Mesendoderm (in vitro differentiated cells): ENCODE results near the gene GMDS.

ENCODE experiments used
- DNase-seq: peaks from one replicate; pipeline ENCODE4 v3.0.0; 2013
- H2AK5ac ChIP-seq: 2 replicates; pipeline ENCODE4 v1.6.1; 2013; ENCODE audit warnings: low read length, inconsistent platforms
- H2BK120ac ChIP-seq: 2 replicates; pipeline ENCODE4 v1.6.1; 2013; ENCODE audit warnings: low read depth, mild to moderate bottlenecking, low read length, moderate library complexity, mixed read lengths
- H2BK15ac ChIP-seq: replicated peaks from 2 replicates; pipeline ENCODE4 v1.6.1; 2013; ENCODE audit warnings: low read depth, mild to moderate bottlenecking, moderate library complexity
- H2BK5ac ChIP-seq: 2 replicates; pipeline ENCODE4 v1.6.1; 2013; ENCODE audit warnings: low read length, inconsistent platforms
- H3K18ac ChIP-seq: 2 replicates; pipeline ENCODE4 v1.6.1; 2013; ENCODE audit warnings: mild to moderate bottlenecking, low read length, mixed read lengths
- H3K23ac ChIP-seq: one replicate; pipeline ENCODE4 v1.6.1; 2013; ENCODE audit warnings: low read length
- H3K27ac ChIP-seq: 2 replicates; pipeline ENCODE4 v1.5.1; 2013; ENCODE audit warnings: low read depth, mild to moderate bottlenecking, inconsistent platforms, low read length, moderate library complexity
- H3K27me3 ChIP-seq: 2 replicates; pipeline ENCODE4 v1.6.1; 2013; ENCODE audit warnings: low read length, control low read depth, mild to moderate bottlenecking, inconsistent platforms; ENCODE audit not compliant: insufficient read depth, poor library complexity
- H3K36me3 ChIP-seq: 2 replicates; pipeline ENCODE4 v1.6.1; 2013; ENCODE audit warnings: low read length, inconsistent platforms; ENCODE audit not compliant: control insufficient read depth, insufficient read depth
- H3K4ac ChIP-seq: one replicate; pipeline ENCODE4 v1.6.1; 2013; ENCODE audit warnings: low read depth, mild to moderate bottlenecking, low read length, moderate library complexity
- H3K4me1 ChIP-seq: 2 replicates; pipeline ENCODE4 v1.6.1; 2013; ENCODE audit warnings: low read depth, low read length, inconsistent platforms; ENCODE audit not compliant: control insufficient read depth
- H3K4me2 ChIP-seq: 2 replicates; pipeline ENCODE4 v1.6.1; 2013; ENCODE audit warnings: low read length
- H3K4me3 ChIP-seq: 2 replicates; pipeline ENCODE4 v1.5.1; 2013; ENCODE audit warnings: mild to moderate bottlenecking, low read length
- H3K56ac ChIP-seq: one replicate; pipeline ENCODE4 v1.6.1; 2013; ENCODE audit warnings: low read length
- H3K79me1 ChIP-seq: 2 replicates; pipeline ENCODE4 v1.6.1; 2013; ENCODE audit warnings: low read length, inconsistent platforms
- H3K79me2 ChIP-seq: 2 replicates; pipeline ENCODE4 v1.6.1; 2013; ENCODE audit warnings: mild to moderate bottlenecking, low read length; ENCODE audit not compliant: control insufficient read depth, insufficient read depth
- H3K9ac ChIP-seq: 2 replicates; pipeline ENCODE4 v1.6.1; 2013; ENCODE audit warnings: low read length, inconsistent platforms
- H4K5ac ChIP-seq: one replicate; pipeline ENCODE4 v1.6.1; 2013; ENCODE audit warnings: low read length
- H4K8ac ChIP-seq: one replicate; pipeline ENCODE4 v1.6.1; 2013; ENCODE audit warnings: low read depth, mild to moderate bottlenecking, control low read depth, low read length, moderate library complexity
- WGBS: extraction: QIAGEN DNeasy Blood & Tissue Kit; methylation state at CpG from one replicate; pipeline ENCODE4 v1.1.7; 2013; ENCODE audit warnings: low lambda C conversion rate, missing lambda C conversion rate; ENCODE audit not compliant: insufficient coverage; ENCODE audit errors: extremely low coverage; 5-methylcytosine and 5-hydroxymethylcytosine counted together

The GMDS gene

DNA sequence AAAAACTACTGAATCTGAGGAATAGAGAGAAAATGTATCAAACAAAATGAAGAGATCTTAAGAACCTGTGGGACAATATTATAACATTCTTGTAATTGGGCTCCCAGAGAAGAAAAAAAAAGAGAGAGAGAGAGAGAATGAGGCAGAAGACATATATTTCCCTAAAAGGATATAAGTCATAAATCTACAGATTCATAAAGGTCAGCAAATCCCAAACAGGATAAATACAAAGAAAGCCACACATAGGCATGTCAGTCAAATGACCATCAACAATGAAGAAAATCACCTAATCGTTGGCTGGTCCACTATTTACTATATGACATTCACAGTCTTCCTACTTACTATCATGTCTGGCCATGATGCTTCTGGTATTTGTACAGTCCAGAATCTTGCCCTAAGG, 190.3 kb downstream of the GMDS start:
- H3K79me2 ChIP-seq = no peaks in the 10 kb centered on the region
- no peak overlapping the region for H3K56ac ChIP-seq
- no peak overlapping the region for H3K27ac ChIP-seq
- H3K23ac ChIP-seq = no peak overlapping the region
- H3K27me3 ChIP-seq = no peaks in the 10 kb centered on the region
- no peak overlapping the region for H2BK5ac ChIP-seq
- no CpG with 5 or more reads among the region's 1 CpG for WGBS
- no peak overlapping the region for H4K8ac ChIP-seq
- no peak overlapping the region for H2BK15ac ChIP-seq
- H2AK5ac ChIP-seq = no peak overlapping the region
- H3K4ac ChIP-seq = no peak overlapping the region
- no peak for DNase-seq
- H3K4me2 ChIP-seq = no peak overlapping the region
- no peaks in the 10 kb centered on the region for H3K79me1 ChIP-seq
- no peak overlapping the region for H4K5ac ChIP-seq
- H3K4me1 ChIP-seq = no peaks in the 10 kb centered on the region
- H3K36me3 ChIP-seq = no peaks in the 10 kb centered on the region
- H2BK120ac ChIP-seq = no peak overlapping the region
- no peak overlapping the region for H3K4me3 ChIP-seq
- H3K9ac ChIP-seq = no peak overlapping the region
- H3K18ac ChIP-seq = no peak overlapping the region

DNA sequence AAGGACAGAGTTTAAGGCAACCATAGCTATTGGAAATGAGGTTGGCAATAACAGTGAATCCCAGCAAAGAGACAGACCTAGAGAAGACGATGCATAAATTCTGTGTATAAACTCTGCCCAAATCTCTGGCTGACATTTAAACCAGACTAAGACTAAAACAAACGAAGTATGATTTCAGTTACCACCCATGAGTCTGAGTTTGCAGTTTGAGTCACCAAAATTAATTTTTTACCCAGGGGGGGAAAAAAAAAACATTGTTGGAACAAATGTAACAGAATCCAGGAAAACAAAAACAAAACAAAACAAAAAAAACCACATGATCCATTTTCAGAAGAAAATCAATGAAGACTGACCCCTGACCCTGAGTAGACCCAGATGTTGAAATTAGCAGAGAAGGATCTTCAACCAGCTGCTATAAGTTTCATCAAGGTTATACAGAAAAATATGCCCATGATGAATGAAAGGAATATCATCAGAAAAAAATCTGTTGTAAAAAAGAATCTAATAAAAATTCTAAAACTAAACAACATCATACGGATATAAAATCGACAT, 190.8 kb downstream of the GMDS start:
- H3K27me3 ChIP-seq = no peaks in the 10 kb centered on the region
- H2BK5ac ChIP-seq = no peak overlapping the region
- H3K27ac ChIP-seq = no peak overlapping the region
- no peak overlapping the region for H3K4ac ChIP-seq
- no peak overlapping the region for H3K18ac ChIP-seq
- WGBS = no CpG with 5 or more reads among the region's 4 CpGs
- H3K36me3 ChIP-seq = no peaks in the 10 kb centered on the region
- no peak overlapping the region for H2BK120ac ChIP-seq
- H3K23ac ChIP-seq = no peak overlapping the region
- no peaks in the 10 kb centered on the region for H3K79me1 ChIP-seq
- no peak for DNase-seq
- H2BK15ac ChIP-seq = no peak overlapping the region
- H3K79me2 ChIP-seq = no peaks in the 10 kb centered on the region
- H2AK5ac ChIP-seq = no peak overlapping the region
- no peak overlapping the region for H3K56ac ChIP-seq
- no peak overlapping the region for H4K8ac ChIP-seq
- no peak overlapping the region for H3K4me3 ChIP-seq
- no peak overlapping the region for H3K9ac ChIP-seq
- H3K4me2 ChIP-seq = no peak overlapping the region
- no peak overlapping the region for H4K5ac ChIP-seq
- H3K4me1 ChIP-seq = no peaks in the 10 kb centered on the region

DNA sequence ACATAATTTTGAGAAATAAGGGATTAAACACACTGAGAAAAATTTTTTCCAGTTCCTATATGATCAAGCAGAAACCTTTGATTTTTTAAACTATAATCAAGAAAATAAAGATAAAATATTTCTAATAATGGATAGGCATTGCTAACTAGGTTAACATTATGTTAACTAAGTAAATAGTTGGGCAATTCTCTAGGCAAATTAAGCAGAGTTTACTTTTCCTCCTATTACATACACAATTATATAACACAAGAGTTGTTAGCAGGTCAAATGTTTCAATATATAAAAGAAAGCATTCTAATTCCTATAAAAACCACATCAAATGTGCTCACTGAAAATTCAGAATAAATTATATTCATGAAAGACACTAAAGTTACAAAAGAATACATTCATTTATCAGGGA, 191.7 kb downstream of the GMDS start:
- no peak overlapping the region for H3K56ac ChIP-seq
- H3K18ac ChIP-seq = no peak overlapping the region
- H3K4me2 ChIP-seq = no peak overlapping the region
- H3K27ac ChIP-seq = no peak overlapping the region
- no peaks in the 10 kb centered on the region for H3K27me3 ChIP-seq
- H3K79me2 ChIP-seq = no peaks in the 10 kb centered on the region
- H2BK15ac ChIP-seq = no peak overlapping the region
- H4K5ac ChIP-seq = no peak overlapping the region
- H3K79me1 ChIP-seq = no peaks in the 10 kb centered on the region
- no peak overlapping the region for H3K23ac ChIP-seq
- no peak overlapping the region for H2BK120ac ChIP-seq
- H4K8ac ChIP-seq = no peak overlapping the region
- no peak overlapping the region for H2BK5ac ChIP-seq
- H3K4ac ChIP-seq = no peak overlapping the region
- H3K4me3 ChIP-seq = no peak overlapping the region
- no peak overlapping the region for H2AK5ac ChIP-seq
- no peak overlapping the region for H3K9ac ChIP-seq
- H3K4me1 ChIP-seq = no peaks in the 10 kb centered on the region
- H3K36me3 ChIP-seq = no peaks in the 10 kb centered on the region
- no peak for DNase-seq

DNA sequence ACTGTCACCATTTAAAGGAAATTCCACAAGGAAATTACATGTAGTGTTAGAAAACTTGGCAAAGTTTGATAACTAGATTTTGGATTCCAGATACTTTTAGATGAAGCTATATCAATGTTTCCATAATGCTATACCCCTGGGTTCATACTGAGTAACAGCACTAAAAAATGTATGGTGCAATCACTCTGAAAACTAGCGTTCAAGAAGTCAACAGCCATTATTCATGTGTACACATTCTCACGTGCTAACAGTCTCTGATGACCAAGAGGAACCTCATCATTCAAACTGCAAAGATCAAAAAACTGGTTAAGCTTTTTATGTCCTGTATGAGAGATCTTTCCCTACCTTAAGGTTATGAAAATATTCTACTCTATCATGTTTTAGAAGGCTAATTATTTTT, 197.6 kb downstream of the GMDS start:
- Histone ChIP-seq H3K56ac (no peak overlapping the region), H2AK5ac (no peak overlapping the region), H3K4ac (no peak overlapping the region), H3K9ac (no peak overlapping the region), H3K4me3 (no peak overlapping the region), H3K23ac (no peak overlapping the region), H3K79me2 (no peaks in the 10 kb centered on the region), H2BK15ac (no peak overlapping the region), H3K4me1 (no peaks in the 10 kb centered on the region), H3K18ac (no peak overlapping the region), H4K5ac (no peak overlapping the region), H2BK120ac (no peak overlapping the region), H3K4me2 (no peak overlapping the region), H3K27ac (no peak overlapping the region), H2BK5ac (no peak overlapping the region), H4K8ac (no peak overlapping the region), H3K79me1 (no peaks in the 10 kb centered on the region), H3K36me3 (no peaks in the 10 kb centered on the region), H3K27me3 (no peaks in the 10 kb centered on the region)
- WGBS = no CpG with 5 or more reads among the region's 2 CpGs
- no peak for DNase-seq

DNA sequence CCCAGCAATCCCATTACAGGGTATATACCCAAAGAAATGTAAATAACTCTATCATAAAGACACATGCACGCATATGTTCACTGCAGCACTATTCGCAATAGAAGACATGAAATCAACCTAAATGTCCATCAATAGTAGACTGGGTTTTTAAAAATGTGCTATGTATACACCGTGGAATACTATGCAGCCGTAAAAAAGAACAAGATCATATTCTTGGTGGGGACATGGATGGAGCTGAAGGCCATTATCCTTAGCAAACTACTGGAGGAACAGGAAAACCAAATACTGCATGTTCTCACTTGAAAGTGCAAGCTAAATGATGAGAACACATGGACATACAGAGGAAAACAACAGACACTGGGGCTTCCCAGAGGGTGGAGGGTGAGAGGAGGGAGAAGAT, 201.2 kb downstream of the GMDS start:
- no peaks in the 10 kb centered on the region for H3K27me3 ChIP-seq
- no peak overlapping the region for H3K23ac ChIP-seq
- no peak overlapping the region for H2BK120ac ChIP-seq
- no peak overlapping the region for H4K8ac ChIP-seq
- no peak overlapping the region for H2AK5ac ChIP-seq
- no peak overlapping the region for H3K18ac ChIP-seq
- no peaks in the 10 kb centered on the region for H3K36me3 ChIP-seq
- H2BK5ac ChIP-seq = no peak overlapping the region
- no peaks in the 10 kb centered on the region for H3K4me1 ChIP-seq
- H3K9ac ChIP-seq = no peak overlapping the region
- no peak overlapping the region for H3K27ac ChIP-seq
- H3K4me2 ChIP-seq = no peak overlapping the region
- no peak overlapping the region for H3K56ac ChIP-seq
- H4K5ac ChIP-seq = no peak overlapping the region
- DNase-seq = no peak
- no peak overlapping the region for H3K4me3 ChIP-seq
- H2BK15ac ChIP-seq = no peak overlapping the region
- no peaks in the 10 kb centered on the region for H3K79me1 ChIP-seq
- WGBS = no CpG with 5 or more reads among the region's 4 CpGs
- H3K79me2 ChIP-seq = no peaks in the 10 kb centered on the region
- no peak overlapping the region for H3K4ac ChIP-seq

DNA sequence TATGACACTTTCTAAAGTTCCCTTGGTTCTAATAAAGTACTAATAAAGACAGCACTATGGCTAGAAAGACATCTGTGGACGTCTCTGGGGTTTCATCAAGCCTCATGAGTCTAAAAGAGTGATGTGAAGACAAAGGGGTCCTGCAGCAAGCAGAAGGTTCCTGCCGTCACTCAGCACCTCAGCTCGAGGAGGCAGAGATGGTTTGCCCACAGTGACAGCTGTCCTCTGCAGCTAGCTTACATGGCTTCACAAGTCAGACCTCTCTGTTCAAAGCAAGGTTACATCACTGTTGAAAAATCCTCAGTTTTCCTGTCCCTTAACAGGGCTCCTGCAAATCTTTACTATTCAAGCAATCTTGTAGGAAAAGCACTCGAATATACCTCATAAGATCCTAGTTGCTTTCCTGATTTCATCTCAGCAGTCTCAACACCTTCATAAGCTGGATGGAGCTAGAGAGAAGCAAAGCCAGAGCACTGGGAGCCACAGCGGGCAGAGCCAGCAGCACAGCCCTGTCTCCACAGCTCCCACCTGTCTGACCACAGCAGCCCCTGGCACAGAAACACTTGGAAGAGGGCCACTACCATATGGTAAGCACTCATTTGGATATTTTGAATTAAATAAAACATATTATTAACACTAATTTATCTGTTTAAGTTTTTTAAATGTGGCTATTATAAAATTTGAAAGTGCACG, 202.3 kb downstream of the GMDS start:
- Histone ChIP-seq H3K4ac (no peak overlapping the region), H3K9ac (no peak overlapping the region), H3K27ac (no peak overlapping the region), H3K23ac (no peak overlapping the region), H3K36me3 (no peaks in the 10 kb centered on the region), H2AK5ac (no peak overlapping the region), H4K8ac (no peak overlapping the region), H2BK5ac (no peak overlapping the region), H3K4me1 (no peaks in the 10 kb centered on the region), H3K27me3 (no peaks in the 10 kb centered on the region), H3K4me3 (no peak overlapping the region), H3K79me1 (no peaks in the 10 kb centered on the region), H3K56ac (no peak overlapping the region), H4K5ac (no peak overlapping the region), H2BK15ac (no peak overlapping the region), H2BK120ac (no peak overlapping the region), H3K4me2 (no peak overlapping the region), H3K79me2 (no peaks in the 10 kb centered on the region), H3K18ac (no peak overlapping the region)
- peak; percentile 3 for DNase-seq
- WGBS = no CpG with 5 or more reads among the region's 6 CpGs
